BJ (cell line): Measurements from ENCODE around the gene FBRSL1. TPM values are rescaled to one million over a fixed set of nuclear protein-coding genes. Genes with fewer than 3 reads are reported as not detected.

Experiments used
- CTCF ChIA-PET: fragments of 350-600 bp; formaldehyde crosslinking; extraction: SDS; loops from one replicate; lab custom pipeline; 2021; ENCODE audit warnings: antibody characterized with exemption, inconsistent platforms; lab: Yijun Ruan, JAX
- POLR2A ChIA-PET: fragments of 300-600 bp; sonication (Branson Sonifier 250); formaldehyde crosslinking; extraction: SDS; loops from one replicate; lab custom pipeline; 2021; ENCODE audit warnings: antibody characterized with exemption; lab: Charles Lee
- DNase-seq: peaks from one replicate; pipeline ENCODE4 v3.0.0-alpha.2; 2011; ENCODE audit warnings: low read depth
- H3K27me3 ChIP-seq: 2 replicates; pipeline ENCODE4 v1.6.0; 2011; ENCODE audit warnings: low read length; ENCODE audit not compliant: control insufficient read depth, insufficient read depth
- H3K36me3 ChIP-seq: 2 replicates; pipeline ENCODE4 v1.5.1; 2011; ENCODE audit warnings: low read length; ENCODE audit not compliant: control insufficient read depth, insufficient read depth
- H3K4me3 ChIP-seq: 2 replicates; pipeline ENCODE4 v1.5.1; 2011; ENCODE audit warnings: low read depth, mild to moderate bottlenecking, control low read depth, low read length
- CTCF ChIP-seq: IDR thresholded peaks from 2 replicates; pipeline ENCODE4 v1.5.1; 2011; ENCODE audit warnings: low read depth, mild to moderate bottlenecking, control low read depth, inconsistent platforms, low read length, moderate library complexity; ENCODE audit not compliant: insufficient read depth
- polyA plus RNA-seq: library from polyadenylated mRNA; depleted of rRNA; stranded (reverse); fragments of >200 nt; gene quantifications from 2 replicates; pipeline ENCODE4 v1.2.3, GENCODE V29; 2011

The FBRSL1 gene
- polyA plus RNA-seq, 1 experiment, result 1.4 TPM

GRCh38 chr12:132484183-132484890 lies 5.6 kb upstream of the FBRSL1 start:
- no peaks in the 10 kb centered on the region for H3K36me3 ChIP-seq
- H3K4me3 ChIP-seq, result no peak overlapping the region
- no peak for TF ChIP-seq CTCF
- H3K27me3 ChIP-seq, result peaks cover 8% of the 10 kb centered on the region
- ChIA-PET CTCF (no interaction called here), POLR2A (no interaction called here)
- no peak for DNase-seq

GRCh38 chr12:132484891-132485441 lies 5.0 kb upstream of the FBRSL1 start:
- Histone ChIP-seq H3K36me3 (no peaks in the 10 kb centered on the region), H3K4me3 (no peak overlapping the region), H3K27me3 (peaks cover 6% of the 10 kb centered on the region)
- ChIA-PET CTCF (no interaction called here), POLR2A (no interaction called here)
- no peak for DNase-seq
- TF ChIP-seq CTCF, result no peak

- Histone ChIP-seq H3K4me3 (no peak overlapping the region), H3K36me3 (no peaks in the 10 kb centered on the region), H3K27me3 (peaks cover 6% of the 10 kb centered on the region)
- no peak for DNase-seq
- ChIA-PET POLR2A (no interaction called here), CTCF (interaction anchor here (0.6 to 1.4 kb wide), 3 partner anchors 8 to 333 kb away, joined by 3 to 4 read pairs (median 3); no protein-coding TSS in a partner anchor)
- TF ChIP-seq CTCF, result no peak
Measured at GRCh38 chr12:132485619-132486018, 4.3 kb upstream of the FBRSL1 start.

- no peak for TF ChIP-seq CTCF
- Histone ChIP-seq H3K36me3 (no peaks in the 10 kb centered on the region), H3K4me3 (no peak overlapping the region), H3K27me3 (peaks cover 6% of the 10 kb centered on the region)
- CTCF ChIA-PET, result interaction anchor here (0.6 to 1.4 kb wide), 3 partner anchors 9 to 333 kb away, joined by 3 to 4 read pairs (median 3); no protein-coding TSS in a partner anchor
- POLR2A ChIA-PET, result no interaction called here
- DNase-seq, result no peak
Measured at GRCh38 chr12:132486168-132486567, 3.8 kb upstream of the FBRSL1 start.

GRCh38 chr12:132486576-132486975 lies 3.4 kb upstream of the FBRSL1 start:
- ChIA-PET POLR2A (no interaction called here), CTCF (interaction anchor here (1.4 kb wide), 2 partner anchors 9 to 333 kb away, joined by 3 to 4 read pairs; no protein-coding TSS in a partner anchor)
- no peak for DNase-seq
- no peak for TF ChIP-seq CTCF
- Histone ChIP-seq H3K36me3 (no peaks in the 10 kb centered on the region), H3K4me3 (no peak overlapping the region), H3K27me3 (peaks cover 3% of the 10 kb centered on the region)
